ENCODE data around the gene SDCBP2.

Gene SDCBP2

GRCh38 chr20:1266167-1266973 is 62.6 kb downstream of the SDCBP2 start, which contains the start of gene SNPH:
Gene SNPH (plus strand): TSS chr20:1266294. CDS start chr20:1296240, 29,946 bp downstream.
- no peak within 1 kb of the TSS for H2BK120ac ChIP-seq (ENCODE audit: low read depth, low read length)
- no peaks in the 10 kb centered on the region for H3K79me2 ChIP-seq (ENCODE audit: control insufficient read depth, insufficient read depth, low read length)
- H2BK15ac ChIP-seq (replicated peaks; ENCODE audit: low read depth) = no peak within 1 kb of the TSS
- H3K4me3 ChIP-seq (ENCODE audit: low read length) = peak within 1 kb of the TSS; percentile 41
- no peak within 1 kb of the TSS for H3K23ac ChIP-seq (ENCODE audit: low read length)
- no peak within 1 kb of the TSS for H2BK5ac ChIP-seq (ENCODE audit: low read length)
- H3K27me3 ChIP-seq (ENCODE audit: insufficient read depth, low read length, poor library complexity) = no peaks in the 10 kb centered on the region
- H3K4ac ChIP-seq (ENCODE audit: low read depth, low read length) = no peak within 1 kb of the TSS
- H4K5ac ChIP-seq (ENCODE audit: low read length) = no peak within 1 kb of the TSS
- H3K9ac ChIP-seq (ENCODE audit: low read length) = peak within 1 kb of the TSS; percentile 55
- H3K4me2 ChIP-seq (ENCODE audit: low read length) = peak within 1 kb of the TSS; percentile 50
- no CpG with 5 or more reads among the region's 61 CpGs for WGBS (ENCODE audit: extremely low coverage, insufficient coverage, low lambda C conversion rate)
- H4K8ac ChIP-seq (ENCODE audit: low read depth, low read length) = no peak within 1 kb of the TSS
- peak; percentile 69 for DNase-seq
- H3K79me1 ChIP-seq (ENCODE audit: low read length) = no peaks in the 10 kb centered on the region
- no peaks in the 10 kb centered on the region for H3K36me3 ChIP-seq (ENCODE audit: control insufficient read depth, insufficient read depth, low read length)
- H3K56ac ChIP-seq (ENCODE audit: low read length) = peak within 1 kb of the TSS; percentile 74
- no peak within 1 kb of the TSS for H3K27ac ChIP-seq (ENCODE audit: low read depth, low read length)
- no peak within 1 kb of the TSS for H2AK5ac ChIP-seq (ENCODE audit: low read length)
- H3K4me1 ChIP-seq (ENCODE audit: control insufficient read depth, low read depth, low read length) = no peaks in the 10 kb centered on the region
- peak within 1 kb of the TSS; percentile 42 for H3K18ac ChIP-seq (ENCODE audit: low read length)

GRCh38 chr20:1265916-1266166 is 63.1 kb downstream of the SDCBP2 start:
- Histone ChIP-seq H3K79me2 (ENCODE audit: control insufficient read depth, insufficient read depth, low read length) (no peaks in the 10 kb centered on the region), H4K5ac (ENCODE audit: low read length) (no peak overlapping the region)
- no CpG with 5 or more reads among the region's 10 CpGs for WGBS (ENCODE audit: extremely low coverage, insufficient coverage, low lambda C conversion rate)

GRCh38 chr20:1265226-1265915 is 63.6 kb downstream of the SDCBP2 start:
- H2AK5ac ChIP-seq (ENCODE audit: low read length) = no peak overlapping the region
- H3K4me2 ChIP-seq (ENCODE audit: low read length) = no peak overlapping the region
- H3K79me2 ChIP-seq (ENCODE audit: control insufficient read depth, insufficient read depth, low read length) = no peaks in the 10 kb centered on the region
- H3K4me3 ChIP-seq (ENCODE audit: low read length) = no peak overlapping the region
- H3K4ac ChIP-seq (ENCODE audit: low read depth, low read length) = no peak overlapping the region
- no peak overlapping the region for H3K9ac ChIP-seq (ENCODE audit: low read length)
- H3K36me3 ChIP-seq (ENCODE audit: control insufficient read depth, insufficient read depth, low read length) = no peaks in the 10 kb centered on the region
- H3K18ac ChIP-seq (ENCODE audit: low read length) = no peak overlapping the region
- no peak overlapping the region for H3K23ac ChIP-seq (ENCODE audit: low read length)
- no peaks in the 10 kb centered on the region for H3K79me1 ChIP-seq (ENCODE audit: low read length)
- H2BK15ac ChIP-seq (replicated peaks; ENCODE audit: low read depth) = no peak overlapping the region
- H3K56ac ChIP-seq (ENCODE audit: low read length) = no peak overlapping the region
- no peak overlapping the region for H4K5ac ChIP-seq (ENCODE audit: low read length)
- no peaks in the 10 kb centered on the region for H3K27me3 ChIP-seq (ENCODE audit: insufficient read depth, low read length, poor library complexity)
- WGBS (ENCODE audit: extremely low coverage, insufficient coverage, low lambda C conversion rate) = no CpG with 5 or more reads among the region's 4 CpGs
- H2BK120ac ChIP-seq (ENCODE audit: low read depth, low read length) = no peak overlapping the region
- no peaks in the 10 kb centered on the region for H3K4me1 ChIP-seq (ENCODE audit: control insufficient read depth, low read depth, low read length)
- no peak overlapping the region for H2BK5ac ChIP-seq (ENCODE audit: low read length)
- DNase-seq = no peak
- no peak overlapping the region for H4K8ac ChIP-seq (ENCODE audit: low read depth, low read length)
- no peak overlapping the region for H3K27ac ChIP-seq (ENCODE audit: low read depth, low read length)

More at GRCh38 chr20:1265916-1266166, 63.1 kb downstream of the SDCBP2 start:
- no peaks in the 10 kb centered on the region for H3K4me1 ChIP-seq (ENCODE audit: control insufficient read depth, low read depth, low read length)
- no peaks in the 10 kb centered on the region for H3K36me3 ChIP-seq (ENCODE audit: control insufficient read depth, insufficient read depth, low read length)
- H3K9ac ChIP-seq (ENCODE audit: low read length) = peak overlapping the region; percentile 55
- H3K56ac ChIP-seq (ENCODE audit: low read length) = peak overlapping the region; percentile 74
- H3K4me2 ChIP-seq (ENCODE audit: low read length) = peak overlapping the region; percentile 50
- H3K4ac ChIP-seq (ENCODE audit: low read depth, low read length) = no peak overlapping the region
- H3K23ac ChIP-seq (ENCODE audit: low read length) = no peak overlapping the region
- no peaks in the 10 kb centered on the region for H3K27me3 ChIP-seq (ENCODE audit: insufficient read depth, low read length, poor library complexity)
- H2BK5ac ChIP-seq (ENCODE audit: low read length) = no peak overlapping the region
- H3K18ac ChIP-seq (ENCODE audit: low read length) = no peak overlapping the region
- no peak overlapping the region for H3K4me3 ChIP-seq (ENCODE audit: low read length)
- no peaks in the 10 kb centered on the region for H3K79me1 ChIP-seq (ENCODE audit: low read length)
- no peak for DNase-seq
- no peak overlapping the region for H2BK120ac ChIP-seq (ENCODE audit: low read depth, low read length)
- no peak overlapping the region for H4K8ac ChIP-seq (ENCODE audit: low read depth, low read length)
- no peak overlapping the region for H2AK5ac ChIP-seq (ENCODE audit: low read length)
- no peak overlapping the region for H2BK15ac ChIP-seq (replicated peaks; ENCODE audit: low read depth)
- no peak overlapping the region for H3K27ac ChIP-seq (ENCODE audit: low read depth, low read length)

GRCh38 chr20:1264727-1265126 is 64.2 kb downstream of the SDCBP2 start:
- H3K27me3 ChIP-seq (ENCODE audit: insufficient read depth, low read length, poor library complexity) = no peaks in the 10 kb centered on the region
- no peak overlapping the region for H3K4ac ChIP-seq (ENCODE audit: low read depth, low read length)
- no peak overlapping the region for H2AK5ac ChIP-seq (ENCODE audit: low read length)
- H3K18ac ChIP-seq (ENCODE audit: low read length) = no peak overlapping the region
- H2BK120ac ChIP-seq (ENCODE audit: low read depth, low read length) = no peak overlapping the region
- DNase-seq = no peak
- no peak overlapping the region for H3K9ac ChIP-seq (ENCODE audit: low read length)
- H3K79me2 ChIP-seq (ENCODE audit: control insufficient read depth, insufficient read depth, low read length) = no peaks in the 10 kb centered on the region
- no peak overlapping the region for H2BK5ac ChIP-seq (ENCODE audit: low read length)
- H4K8ac ChIP-seq (ENCODE audit: low read depth, low read length) = no peak overlapping the region
- H3K23ac ChIP-seq (ENCODE audit: low read length) = no peak overlapping the region
- H3K79me1 ChIP-seq (ENCODE audit: low read length) = no peaks in the 10 kb centered on the region
- no peak overlapping the region for H2BK15ac ChIP-seq (replicated peaks; ENCODE audit: low read depth)
- no peak overlapping the region for H4K5ac ChIP-seq (ENCODE audit: low read length)
- no peak overlapping the region for H3K27ac ChIP-seq (ENCODE audit: low read depth, low read length)
- no CpG with 5 or more reads among the region's 2 CpGs for WGBS (ENCODE audit: extremely low coverage, insufficient coverage, low lambda C conversion rate)
- no peaks in the 10 kb centered on the region for H3K36me3 ChIP-seq (ENCODE audit: control insufficient read depth, insufficient read depth, low read length)
- no peaks in the 10 kb centered on the region for H3K4me1 ChIP-seq (ENCODE audit: control insufficient read depth, low read depth, low read length)
- H3K4me3 ChIP-seq (ENCODE audit: low read length) = no peak overlapping the region
- no peak overlapping the region for H3K56ac ChIP-seq (ENCODE audit: low read length)
- no peak overlapping the region for H3K4me2 ChIP-seq (ENCODE audit: low read length)

GRCh38 chr20:1263853-1264252 is 65.1 kb downstream of the SDCBP2 start:
- DNase-seq = peak; percentile 49
- Histone ChIP-seq H3K4ac (ENCODE audit: low read depth, low read length) (no peak overlapping the region), H3K27me3 (ENCODE audit: insufficient read depth, low read length, poor library complexity) (no peaks in the 10 kb centered on the region)

More at GRCh38 chr20:1263853-1264252, 65.1 kb downstream of the SDCBP2 start:
- no peak overlapping the region for H3K56ac ChIP-seq (ENCODE audit: low read length)
- no peaks in the 10 kb centered on the region for H3K36me3 ChIP-seq (ENCODE audit: control insufficient read depth, insufficient read depth, low read length)
- H3K79me2 ChIP-seq (ENCODE audit: control insufficient read depth, insufficient read depth, low read length) = no peaks in the 10 kb centered on the region
- no CpG with 5 or more reads among the region's 1 CpG for WGBS (ENCODE audit: extremely low coverage, insufficient coverage, low lambda C conversion rate)
- no peak overlapping the region for H3K4me2 ChIP-seq (ENCODE audit: low read length)
- no peak overlapping the region for H3K27ac ChIP-seq (ENCODE audit: low read depth, low read length)
- H2BK5ac ChIP-seq (ENCODE audit: low read length) = no peak overlapping the region
- no peaks in the 10 kb centered on the region for H3K4me1 ChIP-seq (ENCODE audit: control insufficient read depth, low read depth, low read length)
- no peak overlapping the region for H2AK5ac ChIP-seq (ENCODE audit: low read length)
- H3K4me3 ChIP-seq (ENCODE audit: low read length) = no peak overlapping the region
- H3K23ac ChIP-seq (ENCODE audit: low read length) = no peak overlapping the region
- H2BK15ac ChIP-seq (replicated peaks; ENCODE audit: low read depth) = no peak overlapping the region
- H4K8ac ChIP-seq (ENCODE audit: low read depth, low read length) = no peak overlapping the region
- no peak overlapping the region for H4K5ac ChIP-seq (ENCODE audit: low read length)
- H3K79me1 ChIP-seq (ENCODE audit: low read length) = no peaks in the 10 kb centered on the region
- H2BK120ac ChIP-seq (ENCODE audit: low read depth, low read length) = no peak overlapping the region
- H3K9ac ChIP-seq (ENCODE audit: low read length) = no peak overlapping the region
- no peak overlapping the region for H3K18ac ChIP-seq (ENCODE audit: low read length)
